PFSK-1 (cell line): ENCODE measurements around the gene PCA3.

Experiments used
- FOXP2 ChIP-seq: optimal IDR thresholded peaks from 2 replicates; pipeline ENCODE3; 2011; ENCODE audit warnings: borderline replicate concordance, control low read depth, inconsistent platforms; ENCODE audit not compliant: insufficient read depth; ENCODE audit errors: extremely low read length, extremely low read depth
- POLR2AphosphoS5 ChIP-seq: IDR thresholded peaks from 2 replicates; pipeline ENCODE4 v1.6.1; 2012; ENCODE audit warnings: low read depth, mild to moderate bottlenecking, control low read depth, low read length, moderate library complexity
- REST ChIP-seq, 2 experiments: IDR thresholded peaks; 2 replicates each; pipeline versions ENCODE4 v1.6.1 to v1.8.0; 2011 to 2012; ENCODE audit warnings: low read depth in 2 of 2, low read length in 2 of 2, control low read depth in 1 of 2, inconsistent platforms in 1 of 2, mild to moderate bottlenecking in 1 of 2, moderate library complexity in 1 of 2; ENCODE audit not compliant: insufficient read depth in 1 of 2
- SIN3A ChIP-seq: IDR thresholded peaks from 2 replicates; pipeline ENCODE4 v1.6.1; 2012; ENCODE audit warnings: mild to moderate bottlenecking, low read length, moderate library complexity, borderline replicate concordance; ENCODE audit not compliant: insufficient read depth
- TAF1 ChIP-seq: IDR thresholded peaks from 2 replicates; pipeline ENCODE4 v1.6.1; 2012; ENCODE audit warnings: low read length, control low read depth, borderline replicate concordance; ENCODE audit not compliant: insufficient read depth

DNA sequence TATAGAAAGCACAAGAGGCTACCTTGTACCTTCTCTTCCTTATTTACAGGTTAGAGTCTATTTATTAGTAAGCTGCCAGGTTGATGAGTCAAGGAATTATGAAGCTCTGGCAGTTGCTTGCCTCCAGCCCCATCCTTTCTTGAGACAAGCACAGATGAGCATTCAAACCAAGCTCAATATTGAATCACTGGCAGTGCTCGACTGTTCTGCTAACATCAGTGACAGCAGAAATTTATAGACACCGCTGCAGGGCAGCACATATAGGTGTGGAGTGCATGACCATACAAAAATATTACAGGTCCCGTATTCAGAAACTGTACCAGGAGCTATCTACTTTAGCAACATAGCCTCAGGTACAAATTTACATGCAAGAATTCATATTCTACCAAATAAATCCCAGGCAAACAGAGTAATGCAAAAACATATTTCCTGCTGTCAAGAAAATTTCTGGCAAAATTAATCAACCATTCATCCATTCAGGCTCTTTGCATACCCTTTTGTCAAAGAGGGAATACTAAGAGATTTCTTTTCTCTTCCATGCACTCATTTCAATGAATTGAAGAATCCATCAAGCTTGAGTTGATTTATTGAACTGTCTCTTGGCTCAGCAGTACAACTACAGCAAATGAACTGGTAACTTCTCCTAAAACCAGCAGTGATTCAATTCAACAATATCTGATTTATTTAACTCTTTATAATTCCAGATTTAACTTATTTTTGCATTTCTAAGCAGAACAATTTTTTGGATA lies 26.9 kb upstream of the PCA3 start:
- no peak for TF ChIP-seq REST (IDR thresholded peaks at IDR 0.05; ENCODE audit: insufficient read depth in 1 of 2, low read depth in 2 of 2, low read length in 2 of 2)
- no peak for TF ChIP-seq POLR2AphosphoS5
- TF ChIP-seq TAF1 = no peak
- no peak for TF ChIP-seq SIN3A
- no peak for TF ChIP-seq FOXP2
